ENCODE results near the gene KDM1A.
A peak's percentile ranks its signal among the peaks of the same experiment; 100 is the strongest.

Gene KDM1A

GRCh38 chr1:23069675-23070074 is 50.4 kb downstream of the KDM1A start:
- DNase-seq (ENCODE audit: low spot score), result no peak

- no peak for DNase-seq (ENCODE audit: low spot score)
Measured at GRCh38 chr1:23074012-23074411, 54.7 kb downstream of the KDM1A start.

GRCh38 chr1:23079025-23079424 is 59.8 kb downstream of the KDM1A start:
- no peak for DNase-seq (ENCODE audit: low spot score)

GRCh38 chr1:23080885-23081284 is 61.6 kb downstream of the KDM1A start:
- DNase-seq (ENCODE audit: low spot score), result no peak

GRCh38 chr1:23081376-23081775 is 62.1 kb downstream of the KDM1A start:
- DNase-seq (ENCODE audit: low spot score), result peak; percentile 31

GRCh38 chr1:23083714-23084480 is 64.6 kb downstream of the KDM1A start:
- no peak for DNase-seq (ENCODE audit: low spot score)

- no peak for DNase-seq (ENCODE audit: low spot score)
Measured at GRCh38 chr1:23084880-23085279, 65.6 kb downstream of the KDM1A start.

- DNase-seq (ENCODE audit: low spot score), result peak; percentile 25
Measured at GRCh38 chr1:23085696-23086095, 66.4 kb downstream of the KDM1A start.

GRCh38 chr1:23088027-23088426 is 68.8 kb downstream of the KDM1A start:
- DNase-seq (ENCODE audit: low spot score), result no peak

GRCh38 chr1:23090056-23090455 is 70.8 kb downstream of the KDM1A start:
- DNase-seq (ENCODE audit: low spot score), result no peak

GRCh38 chr1:23091545-23091944 is 72.3 kb downstream of the KDM1A start:
- DNase-seq (ENCODE audit: low spot score), result no peak

- DNase-seq (ENCODE audit: low spot score), result no peak
Measured at GRCh38 chr1:23092447-23092846, 73.2 kb downstream of the KDM1A start.

GRCh38 chr1:23097316-23097715 is 78.0 kb downstream of the KDM1A start:
- DNase-seq (ENCODE audit: low spot score), result no peak

GRCh38 chr1:23098463-23099170 is 79.3 kb downstream of the KDM1A start:
- peak; percentile 83 for DNase-seq (ENCODE audit: low spot score)

GRCh38 chr1:23099171-23099536 is 79.9 kb downstream of the KDM1A start:
- DNase-seq (ENCODE audit: low spot score), result no peak

- no peak for DNase-seq (ENCODE audit: low spot score)
Measured at GRCh38 chr1:23100074-23100748, 80.9 kb downstream of the KDM1A start.

- no peak for DNase-seq (ENCODE audit: low spot score)
Measured at GRCh38 chr1:23101101-23101827, 82.0 kb downstream of the KDM1A start.

GRCh38 chr1:23101887-23102286 is 82.6 kb downstream of the KDM1A start:
- DNase-seq (ENCODE audit: low spot score), result no peak

- DNase-seq (ENCODE audit: low spot score), result no peak
Measured at GRCh38 chr1:23102289-23102688, 83.0 kb downstream of the KDM1A start.

GRCh38 chr1:23103001-23103889 is 84.0 kb downstream of the KDM1A start:
- no peak for DNase-seq (ENCODE audit: low spot score)

- DNase-seq (ENCODE audit: low spot score), result no peak
Measured at GRCh38 chr1:23108918-23109533, 89.8 kb downstream of the KDM1A start.
